ENCODE results near the gene CDKL4.

DNA sequence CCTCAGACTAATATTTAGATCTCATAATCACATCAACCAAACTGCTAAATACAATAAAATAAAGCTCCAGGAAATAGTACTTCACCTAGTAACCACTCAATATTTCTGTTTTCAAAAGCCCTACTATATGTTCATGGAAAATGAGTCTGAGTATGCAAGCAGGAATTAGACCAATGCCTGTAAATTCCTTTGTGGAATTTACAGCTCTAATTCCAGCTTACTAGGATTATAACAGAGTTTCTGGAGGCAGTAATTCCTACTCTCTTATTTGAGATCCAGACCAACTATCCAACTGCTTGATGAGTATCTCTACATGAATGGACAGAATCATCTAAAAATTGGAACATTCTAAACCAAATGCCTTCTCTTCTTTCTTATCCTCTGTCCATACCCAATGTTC, 11.6 kb downstream of the CDKL4 start:
- TF ChIP-seq, protein P1, sequence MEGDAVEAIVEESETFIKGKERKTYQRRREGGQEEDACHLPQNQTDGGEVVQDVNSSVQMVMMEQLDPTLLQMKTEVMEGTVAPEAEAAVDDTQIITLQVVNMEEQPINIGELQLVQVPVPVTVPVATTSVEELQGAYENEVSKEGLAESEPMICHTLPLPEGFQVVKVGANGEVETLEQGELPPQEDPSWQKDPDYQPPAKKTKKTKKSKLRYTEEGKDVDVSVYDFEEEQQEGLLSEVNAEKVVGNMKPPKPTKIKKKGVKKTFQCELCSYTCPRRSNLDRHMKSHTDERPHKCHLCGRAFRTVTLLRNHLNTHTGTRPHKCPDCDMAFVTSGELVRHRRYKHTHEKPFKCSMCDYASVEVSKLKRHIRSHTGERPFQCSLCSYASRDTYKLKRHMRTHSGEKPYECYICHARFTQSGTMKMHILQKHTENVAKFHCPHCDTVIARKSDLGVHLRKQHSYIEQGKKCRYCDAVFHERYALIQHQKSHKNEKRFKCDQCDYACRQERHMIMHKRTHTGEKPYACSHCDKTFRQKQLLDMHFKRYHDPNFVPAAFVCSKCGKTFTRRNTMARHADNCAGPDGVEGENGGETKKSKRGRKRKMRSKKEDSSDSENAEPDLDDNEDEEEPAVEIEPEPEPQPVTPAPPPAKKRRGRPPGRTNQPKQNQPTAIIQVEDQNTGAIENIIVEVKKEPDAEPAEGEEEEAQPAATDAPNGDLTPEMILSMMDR (IDR thresholded peaks at IDR 0.05): no peak
- TF ChIP-seq POLR2A (IDR thresholded peaks at IDR 0.05; ENCODE audit: low read length): no peak
- TF ChIP-seq ESRRA (IDR thresholded peaks at IDR 0.05; ENCODE audit: borderline replicate concordance, low read length): no peak

Measured in A549 (cell line).